GM19193 (cell line): ENCODE data around the gene SP2.

Source experiments
- POLR2A ChIP-seq: IDR thresholded peaks from 4 replicates; pipeline ENCODE4 v1.6.1; 2011; ENCODE audit not compliant: insufficient read depth, insufficient read length; ENCODE audit errors: extremely low read depth

The SP2 gene

GRCh38 chr17:47862621-47863440 is 33.2 kb upstream of the SP2 start:
- TF ChIP-seq POLR2A = no peak

- no peak for TF ChIP-seq POLR2A
Observed at GRCh38 chr17:47864791-47865216, 31.2 kb upstream of the SP2 start.

DNA sequence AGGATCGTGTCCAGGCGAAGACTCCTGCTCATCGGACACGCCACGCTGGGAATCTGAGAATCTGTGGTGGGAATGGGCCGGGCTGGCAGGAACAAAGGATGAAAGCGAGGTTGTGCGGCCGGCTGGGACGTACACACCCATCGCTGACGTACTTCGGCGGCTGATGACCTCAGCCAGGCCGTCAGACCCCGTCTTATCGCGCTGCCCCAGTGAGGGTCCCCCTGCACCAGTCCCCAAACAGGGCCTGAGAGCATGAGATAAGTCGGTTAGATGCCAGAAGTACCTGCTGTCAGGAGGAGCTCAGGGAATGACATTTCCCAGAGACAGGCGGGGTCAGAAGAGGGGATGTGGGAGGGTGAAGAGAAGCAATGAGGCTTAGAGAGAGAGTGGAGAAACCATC is 29.1 kb upstream of the SP2 start:
- no peak for TF ChIP-seq POLR2A

DNA sequence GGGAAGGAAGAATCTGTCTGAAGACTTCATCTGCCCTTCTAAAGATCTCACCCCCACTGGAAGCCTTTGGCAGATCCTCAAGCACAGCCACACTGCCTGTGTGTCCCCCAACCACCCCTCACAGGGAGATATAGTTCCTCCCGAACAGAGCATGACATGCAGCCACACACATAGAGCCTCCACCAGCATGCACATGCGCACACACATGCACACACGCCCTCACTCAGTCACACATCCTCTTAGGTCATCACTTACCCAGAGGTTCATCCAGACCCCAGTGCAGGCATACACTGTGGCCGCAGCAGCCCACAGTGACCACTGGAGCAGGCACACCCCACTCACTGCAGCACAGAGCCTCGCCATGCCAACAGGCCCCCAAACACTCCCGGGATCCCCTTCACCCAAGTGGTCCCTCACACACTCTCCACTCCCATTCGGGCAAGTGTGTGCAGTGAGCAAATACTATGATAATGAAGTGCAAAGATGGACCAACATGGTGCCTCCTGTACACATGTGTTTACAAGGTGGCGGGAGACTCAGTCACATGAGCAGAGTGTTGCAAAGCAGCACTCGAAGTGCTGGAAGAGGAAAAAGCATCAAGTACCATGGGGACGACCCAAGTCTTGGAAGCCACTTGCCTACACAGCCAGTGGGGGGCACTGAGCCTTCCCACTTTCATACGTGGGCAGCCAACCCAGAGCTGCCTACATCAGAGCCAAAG is 28.1 kb upstream of the SP2 start:
- TF ChIP-seq POLR2A = no peak

DNA sequence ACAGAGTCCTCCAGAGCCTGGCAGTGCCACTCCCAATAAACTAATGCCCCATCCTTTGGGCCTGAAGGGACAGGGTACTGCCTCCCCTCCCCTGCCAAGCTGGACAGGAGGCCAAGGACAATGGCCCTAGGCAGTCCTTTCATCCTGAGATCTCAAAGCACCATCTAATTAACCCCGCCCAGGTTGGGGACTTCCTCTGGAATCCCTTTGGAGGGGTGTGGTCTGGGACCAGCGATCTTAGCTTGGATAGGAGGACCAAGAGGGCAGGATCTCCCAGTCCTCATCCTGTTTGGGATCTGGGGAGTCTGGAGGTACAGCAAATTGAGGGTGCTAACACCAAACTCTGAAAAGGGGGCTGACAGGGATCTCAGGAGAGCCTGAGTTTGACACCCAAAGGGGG is 26.9 kb upstream of the SP2 start:
- no peak for TF ChIP-seq POLR2A

DNA sequence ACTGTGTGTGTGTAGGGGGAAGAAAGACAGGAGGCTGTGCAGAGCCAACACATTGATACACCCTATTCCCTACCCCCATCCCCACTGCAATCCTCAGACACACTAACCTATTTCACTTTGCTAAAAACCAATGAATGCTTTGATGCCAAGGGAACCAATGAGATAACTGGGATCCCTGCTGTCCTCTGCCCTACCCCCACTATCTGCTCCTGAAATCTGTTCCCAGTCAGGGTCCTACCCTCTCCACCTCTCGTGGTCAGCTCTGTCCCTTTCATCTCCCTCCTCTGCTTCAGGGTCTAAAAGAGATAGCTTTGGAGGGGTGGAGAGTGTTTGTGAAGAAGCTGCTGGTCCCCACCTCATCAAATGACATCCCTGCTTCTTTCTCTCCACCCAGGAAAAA is 26.0 kb upstream of the SP2 start:
- TF ChIP-seq POLR2A = no peak

DNA sequence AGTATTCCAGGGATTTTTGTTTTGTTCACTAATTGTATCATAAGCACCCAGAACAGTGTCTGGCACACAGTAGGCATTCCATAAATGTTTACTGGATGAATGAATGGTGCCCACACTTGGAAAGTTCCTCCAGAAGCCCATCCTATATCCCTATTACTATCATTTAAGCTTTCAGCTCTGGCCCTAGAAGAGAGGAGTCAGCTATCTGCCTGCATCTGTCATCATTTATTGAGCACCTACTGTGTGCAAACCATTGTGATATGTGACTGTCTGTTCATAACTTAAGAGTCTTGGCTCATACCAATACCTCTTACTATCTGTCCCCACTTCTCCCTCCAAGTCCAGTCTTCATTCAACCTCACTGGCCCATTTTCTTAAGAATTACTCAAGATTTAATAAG is 25.0 kb upstream of the SP2 start:
- no peak for TF ChIP-seq POLR2A

GRCh38 chr17:47872019-47872650 is 23.9 kb upstream of the SP2 start:
- TF ChIP-seq POLR2A = no peak

DNA sequence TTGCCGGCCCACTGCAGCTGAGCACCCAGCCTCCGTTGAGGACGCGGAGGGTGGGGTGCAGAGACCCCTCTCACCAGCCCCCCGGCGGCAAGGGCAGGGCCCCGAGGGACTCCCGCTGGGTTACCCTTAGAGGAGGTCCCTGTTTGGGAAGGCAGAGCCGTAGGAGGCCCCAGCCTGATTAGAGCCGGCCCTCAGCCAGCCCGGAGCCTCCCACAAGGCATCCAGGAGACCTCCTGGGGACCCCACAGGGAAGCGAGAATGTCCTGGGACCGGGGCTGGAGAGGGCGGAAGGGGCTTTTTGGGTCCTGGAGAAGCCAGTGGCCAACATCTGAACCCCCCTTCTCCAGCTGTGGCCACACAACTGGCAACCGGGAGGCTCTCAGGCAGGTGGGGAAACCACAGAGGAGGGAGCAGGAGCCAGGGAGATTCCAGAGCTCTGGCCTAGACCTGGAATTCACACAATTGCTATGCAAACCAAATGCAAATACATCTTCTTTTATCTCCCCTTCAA is 23.3 kb upstream of the SP2 start:
- TF ChIP-seq POLR2A = no peak

- no peak for TF ChIP-seq POLR2A
Observed at GRCh38 chr17:47873200-47874090, 22.6 kb upstream of the SP2 start.

DNA sequence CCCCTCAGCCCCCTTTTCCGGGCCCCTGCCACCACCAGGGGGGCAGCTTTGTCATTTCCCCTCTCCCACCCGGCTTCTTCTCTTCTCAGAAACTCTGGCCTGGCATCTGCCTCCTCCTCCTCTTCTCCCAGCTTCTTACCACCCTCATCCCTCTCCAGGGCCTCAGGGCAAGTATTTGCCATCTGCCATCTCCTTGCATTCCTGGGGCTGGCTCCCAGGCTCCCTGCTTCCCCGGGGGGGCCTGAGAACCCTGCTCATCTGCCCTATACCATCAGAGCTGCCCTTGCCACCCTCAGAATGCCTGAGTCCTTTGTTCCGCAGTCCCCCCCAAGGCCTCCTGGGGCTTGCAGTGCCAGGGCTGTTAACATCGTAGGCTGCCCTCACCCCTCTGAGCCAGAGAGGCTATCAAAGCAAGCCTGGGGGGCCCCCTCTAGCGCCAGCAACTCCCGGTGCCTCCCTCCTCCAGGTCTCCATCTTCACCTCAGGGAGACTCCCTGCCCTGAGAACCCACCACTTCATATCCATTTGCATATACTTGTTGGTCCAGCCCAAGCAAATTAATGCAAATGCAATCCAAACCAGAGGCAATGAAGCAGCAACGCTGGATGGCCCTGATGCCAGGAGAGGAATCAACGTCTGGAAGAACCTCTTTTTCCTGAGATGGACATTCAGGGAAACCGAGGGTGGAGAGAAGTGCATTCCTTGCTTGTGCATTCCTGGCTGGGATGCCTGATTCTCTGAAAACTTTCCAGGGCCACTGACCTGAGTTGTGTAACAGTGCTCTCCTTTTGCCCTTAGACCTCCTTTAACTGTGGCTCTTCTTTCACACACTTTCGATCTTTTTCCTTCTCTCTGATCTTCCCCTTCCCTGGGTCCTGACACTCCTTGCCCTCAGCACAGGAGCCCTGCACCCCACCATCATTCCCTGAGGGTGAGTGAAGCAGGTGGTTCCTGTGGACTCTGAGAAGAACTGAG is 20.7 kb upstream of the SP2 start:
- no peak for TF ChIP-seq POLR2A

- no peak for TF ChIP-seq POLR2A
Observed at GRCh38 chr17:47877368-47878034, 18.5 kb upstream of the SP2 start.

DNA sequence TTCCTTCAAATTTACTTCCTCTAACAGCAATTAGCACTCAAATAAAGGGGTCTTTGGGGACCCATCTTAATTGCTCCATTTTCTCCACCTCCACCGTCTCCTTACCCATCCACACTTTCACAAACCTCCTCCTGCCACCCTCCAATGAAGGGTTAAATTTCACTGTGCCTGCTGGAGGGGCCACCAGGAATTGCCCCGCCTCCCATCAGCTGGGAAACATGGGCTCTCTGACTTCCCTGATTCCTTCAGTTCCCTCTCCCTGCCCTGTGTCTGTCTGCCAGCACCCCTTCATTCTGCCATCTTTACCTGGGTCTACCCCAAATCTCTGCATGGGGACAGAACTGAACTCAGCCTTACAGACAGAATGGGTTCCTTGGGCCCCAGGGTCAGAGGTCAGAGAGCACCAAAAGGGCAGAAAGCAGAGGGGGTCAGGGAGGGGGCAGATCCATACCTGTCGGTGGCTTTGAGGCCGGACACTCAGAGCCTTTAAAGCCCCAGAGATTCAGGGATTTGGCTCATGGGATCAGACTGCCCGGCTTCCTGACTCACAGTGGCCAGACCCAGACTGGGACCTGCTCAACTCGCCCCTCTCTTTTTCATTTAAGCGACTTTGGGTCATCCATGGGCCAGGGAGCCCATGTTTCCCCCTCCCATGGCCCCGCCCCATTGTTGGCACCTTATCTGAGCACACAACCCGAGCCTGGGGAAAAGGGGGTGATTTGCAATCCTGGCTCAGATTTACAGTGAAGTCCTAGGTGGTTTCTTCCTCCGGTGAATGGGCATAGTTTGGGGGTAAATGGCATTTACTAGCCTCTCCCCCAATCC is 17.6 kb upstream of the SP2 start:
- TF ChIP-seq POLR2A = no peak
